ENCODE results near the gene PLCD3. TPM values are rescaled to one million over a fixed set of nuclear protein-coding genes. Genes with fewer than 3 reads are reported as not detected.
A peak's percentile ranks its signal among the peaks of the same experiment; 100 is the strongest.

PLCD3 gene
- total and polyA plus RNA-seq, 9 of the 15 experiments (the other 6 are each of a cell fraction or from before 2014, with no cell fraction given) = 0.20 to 22.6 (median 7.5) TPM

DNA sequence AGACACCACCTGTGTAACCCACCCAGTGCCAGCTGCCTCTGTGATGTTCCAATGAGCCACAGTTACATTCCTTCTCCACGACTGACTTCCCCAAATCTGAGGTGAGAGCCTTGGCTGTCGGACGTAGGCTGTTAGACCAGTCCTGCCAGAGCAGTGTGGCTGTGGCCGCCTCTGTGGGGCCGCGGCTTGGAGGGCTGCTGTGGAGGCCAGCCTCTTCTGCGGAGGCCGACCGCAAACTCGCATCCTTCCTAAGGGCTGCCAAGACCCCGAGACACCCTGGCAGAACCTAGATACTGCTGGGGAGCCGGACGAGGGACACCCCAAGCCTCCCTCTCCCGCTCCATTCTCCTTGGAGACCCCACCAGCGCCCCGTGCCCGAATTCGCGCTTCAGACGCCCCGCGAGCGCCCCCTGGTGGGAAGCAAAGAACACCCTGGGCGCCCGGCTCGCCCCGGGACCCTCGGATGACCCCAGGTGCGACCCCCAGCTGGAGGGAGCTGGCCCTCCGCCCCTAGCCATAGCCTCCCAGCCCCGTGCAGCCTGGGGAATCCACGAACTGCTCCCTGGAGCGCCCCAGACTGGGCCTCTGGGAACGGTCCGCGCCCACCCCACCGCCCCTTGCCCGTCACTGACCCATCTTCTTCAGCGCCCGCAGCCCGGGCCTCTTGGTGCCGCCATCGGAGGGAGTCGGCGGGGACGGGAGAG is 547 bp downstream of the PLCD3 start (continued):
- TF ChIP-seq, protein P1, sequence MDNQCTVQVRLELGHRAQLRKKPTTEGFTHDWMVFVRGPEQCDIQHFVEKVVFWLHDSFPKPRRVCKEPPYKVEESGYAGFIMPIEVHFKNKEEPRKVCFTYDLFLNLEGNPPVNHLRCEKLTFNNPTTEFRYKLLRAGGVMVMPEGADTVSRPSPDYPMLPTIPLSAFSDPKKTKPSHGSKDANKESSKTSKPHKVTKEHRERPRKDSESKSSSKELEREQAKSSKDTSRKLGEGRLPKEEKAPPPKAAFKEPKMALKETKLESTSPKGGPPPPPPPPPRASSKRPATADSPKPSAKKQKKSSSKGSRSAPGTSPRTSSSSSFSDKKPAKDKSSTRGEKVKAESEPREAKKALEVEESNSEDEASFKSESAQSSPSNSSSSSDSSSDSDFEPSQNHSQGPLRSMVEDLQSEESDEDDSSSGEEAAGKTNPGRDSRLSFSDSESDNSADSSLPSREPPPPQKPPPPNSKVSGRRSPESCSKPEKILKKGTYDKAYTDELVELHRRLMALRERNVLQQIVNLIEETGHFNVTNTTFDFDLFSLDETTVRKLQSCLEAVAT (IDR thresholded peaks at IDR 0.05) = no peak
- TF ChIP-seq ZKSCAN1 (IDR thresholded peaks at IDR 0.05; ENCODE audit: low read depth, low read length) (no peak), MTA2 (IDR thresholded peaks at IDR 0.05; ENCODE audit: low read depth) (0 out of 2 replicates have a peak, but pooled peaks have one; percentile 21), OTX1 (CRISPR knock-in tag; IDR thresholded peaks at IDR 0.05) (no peak), ZNF280A (IDR thresholded peaks at IDR 0.05; ENCODE audit: low read depth, partially characterized antibody) (no peak), ATF1 (CRISPR knock-in tag; IDR thresholded peaks at IDR 0.05) (no peak), ATF1 (tag; IDR thresholded peaks at IDR 0.05) (no peak), TFAP4 (CRISPR knock-in tag; IDR thresholded peaks at IDR 0.05; ENCODE audit: borderline replicate concordance) (0 out of 2 replicates have a peak, but pooled peaks have one; percentile 26), ZNF384 (IDR thresholded peaks at IDR 0.05; ENCODE audit: low read depth, low read length) (no peak), TCFL5 (CRISPR knock-in tag; conservative IDR thresholded peaks at IDR 0.05) (no peak), RBM39 (optimal IDR thresholded peaks at IDR 0.05; ENCODE audit: low read depth, low read length) (no peak), CBX8 (IDR thresholded peaks at IDR 0.05; ENCODE audit: borderline replicate concordance, extremely low read depth, low read depth, low read length, poor library complexity, severe bottlenecking) (no peak), ZFP91 (CRISPR knock-in tag; IDR thresholded peaks at IDR 0.05) (no peak), ETS1 (conservative IDR thresholded peaks at IDR 0.05; ENCODE audit: control insufficient read depth, low read depth, low read length) (no peak; the same call in 1 of the 2 replicates), ZNF79 (CRISPR knock-in tag; IDR thresholded peaks at IDR 0.05; ENCODE audit: low read depth) (no peak), PCBP1 (IDR thresholded peaks at IDR 0.05; ENCODE audit: low read depth, low read length, poor library complexity, severe bottlenecking) (peak; percentile 81), ZNF436 (CRISPR knock-in tag; IDR thresholded peaks at IDR 0.05) (no peak), SP2 (IDR thresholded peaks at IDR 0.05; ENCODE audit: extremely low read depth, low read depth, low read length, poor library complexity, severe bottlenecking) (no peak)
- TF ChIP-seq, protein P2, sequence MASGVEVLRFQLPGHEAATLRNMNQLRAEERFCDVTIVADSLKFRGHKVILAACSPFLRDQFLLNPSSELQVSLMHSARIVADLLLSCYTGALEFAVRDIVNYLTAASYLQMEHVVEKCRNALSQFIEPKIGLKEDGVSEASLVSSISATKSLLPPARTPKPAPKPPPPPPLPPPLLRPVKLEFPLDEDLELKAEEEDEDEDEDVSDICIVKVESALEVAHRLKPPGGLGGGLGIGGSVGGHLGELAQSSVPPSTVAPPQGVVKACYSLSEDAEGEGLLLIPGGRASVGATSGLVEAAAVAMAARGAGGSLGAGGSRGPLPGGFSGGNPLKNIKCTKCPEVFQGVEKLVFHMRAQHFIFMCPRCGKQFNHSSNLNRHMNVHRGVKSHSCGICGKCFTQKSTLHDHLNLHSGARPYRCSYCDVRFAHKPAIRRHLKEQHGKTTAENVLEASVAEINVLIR (CRISPR knock-in tag; IDR thresholded peaks at IDR 0.05) = no peak

All from K562 (cell line).